Endothelial cell (in vitro differentiated cells): ENCODE measurements around the gene ADSS1. TPM values are rescaled to one million over a fixed set of nuclear protein-coding genes. Genes with fewer than 3 reads are reported as not detected.

ENCODE experiments used
- DNase-seq: peaks from one replicate; pipeline ENCODE4 v3.0.0; 2021; ENCODE audit warnings: low spot score
- H3K27ac Mint-ChIP-seq: one replicate; pipeline ENCODE4 v1.8.0; 2021; ENCODE audit warnings: mixed read lengths, inconsistent platforms; ENCODE audit not compliant: unreplicated experiment
- H3K27me3 Mint-ChIP-seq: one replicate; pipeline ENCODE4 v1.8.0; 2021; ENCODE audit warnings: mild to moderate bottlenecking, moderate library complexity, mixed read lengths, inconsistent platforms; ENCODE audit not compliant: unreplicated experiment
- H3K36me3 Mint-ChIP-seq: one replicate; pipeline ENCODE4 v1.8.0; 2021; ENCODE audit warnings: mild to moderate bottlenecking, low read depth, mixed read lengths, inconsistent platforms; ENCODE audit not compliant: unreplicated experiment
- H3K4me1 Mint-ChIP-seq: one replicate; pipeline ENCODE4 v1.8.0; 2021; ENCODE audit warnings: mild to moderate bottlenecking, mixed read lengths, inconsistent platforms; ENCODE audit not compliant: unreplicated experiment
- H3K4me3 Mint-ChIP-seq: one replicate; pipeline ENCODE4 v1.8.0; 2021; ENCODE audit warnings: mild to moderate bottlenecking, mixed read lengths, inconsistent platforms; ENCODE audit not compliant: unreplicated experiment
- H3K9me3 Mint-ChIP-seq: one replicate; pipeline ENCODE4 v1.8.0; 2021; ENCODE audit warnings: mixed read lengths, inconsistent platforms; ENCODE audit not compliant: unreplicated experiment
- CTCF ChIP-seq: fragments of 200-600 bp; sonication (generic); IDR thresholded peaks from one replicate; pipeline ENCODE4 v1.5.0; 2021; ENCODE audit warnings: antibody characterized with exemption; ENCODE audit not compliant: unreplicated experiment
- total RNA-seq: library from RNA; stranded (reverse); fragmentation: NEBNext Ultra II Directional; extraction: Animal tissue kit (Norgen Biotek cat#: 25700); gene quantifications from one replicate; pipeline ENCODE4 v1.2.1, GENCODE V29; 2021; ENCODE audit not compliant: unreplicated experiment

Gene ADSS1
- total RNA-seq, 1 donor from 2014 or later = 6.1 TPM

GRCh38 chr14:104782808-104783139 lies 58.7 kb downstream of the ADSS1 start:
- H3K9me3 Mint-ChIP-seq = no peaks in the 10 kb centered on the region
- H3K36me3 Mint-ChIP-seq = no peaks in the 10 kb centered on the region
- H3K4me1 Mint-ChIP-seq = no peaks in the 10 kb centered on the region
- DNase-seq = no peak
- no peak for TF ChIP-seq CTCF
- H3K27me3 Mint-ChIP-seq = peaks cover 7% of the 10 kb centered on the region
- H3K4me3 Mint-ChIP-seq = no peak overlapping the region
- no peak overlapping the region for H3K27ac Mint-ChIP-seq

- peaks cover 7% of the 10 kb centered on the region for H3K27me3 Mint-ChIP-seq
- H3K9me3 Mint-ChIP-seq = no peaks in the 10 kb centered on the region
- H3K27ac Mint-ChIP-seq = no peak overlapping the region
- DNase-seq = no peak
- TF ChIP-seq CTCF = no peak
- H3K4me1 Mint-ChIP-seq = no peaks in the 10 kb centered on the region
- H3K36me3 Mint-ChIP-seq = no peaks in the 10 kb centered on the region
- H3K4me3 Mint-ChIP-seq = no peak overlapping the region
These were observed 59.6 kb downstream of the ADSS1 start for GRCh38 chr14:104783484-104784217.

GRCh38 chr14:104784218-104784568 lies 60.2 kb downstream of the ADSS1 start:
- H3K4me3 Mint-ChIP-seq = no peak overlapping the region
- H3K4me1 Mint-ChIP-seq = no peaks in the 10 kb centered on the region
- no peak overlapping the region for H3K27ac Mint-ChIP-seq
- H3K27me3 Mint-ChIP-seq = peaks cover 7% of the 10 kb centered on the region
- no peak for DNase-seq
- no peaks in the 10 kb centered on the region for H3K9me3 Mint-ChIP-seq
- H3K36me3 Mint-ChIP-seq = no peaks in the 10 kb centered on the region
- no peak for TF ChIP-seq CTCF

GRCh38 chr14:104784846-104785707 lies 61.0 kb downstream of the ADSS1 start:
- Mint-ChIP-seq H3K36me3 (no peaks in the 10 kb centered on the region), H3K27me3 (peaks cover 7% of the 10 kb centered on the region), H3K4me1 (no peaks in the 10 kb centered on the region), H3K4me3 (no peak overlapping the region), H3K27ac (no peak overlapping the region), H3K9me3 (no peaks in the 10 kb centered on the region)
- no peak for DNase-seq
- TF ChIP-seq CTCF = no peak

GRCh38 chr14:104785708-104786080 lies 61.7 kb downstream of the ADSS1 start:
- H3K4me1 Mint-ChIP-seq = no peaks in the 10 kb centered on the region
- TF ChIP-seq CTCF = no peak
- no peak overlapping the region for H3K4me3 Mint-ChIP-seq
- H3K27me3 Mint-ChIP-seq = peaks cover 7% of the 10 kb centered on the region
- no peaks in the 10 kb centered on the region for H3K9me3 Mint-ChIP-seq
- no peak overlapping the region for H3K27ac Mint-ChIP-seq
- no peak for DNase-seq
- no peaks in the 10 kb centered on the region for H3K36me3 Mint-ChIP-seq
